ENCODE measurements around the gene CAPZB. TPM values are rescaled to one million over a fixed set of nuclear protein-coding genes. Genes with fewer than 3 reads are reported as not detected.

CAPZB gene
- total and polyA plus RNA-seq, 2 donors (not counting 3 experiments of a cell fraction or from before 2014, with no cell fraction given) = 196 to 347 TPM

DNA sequence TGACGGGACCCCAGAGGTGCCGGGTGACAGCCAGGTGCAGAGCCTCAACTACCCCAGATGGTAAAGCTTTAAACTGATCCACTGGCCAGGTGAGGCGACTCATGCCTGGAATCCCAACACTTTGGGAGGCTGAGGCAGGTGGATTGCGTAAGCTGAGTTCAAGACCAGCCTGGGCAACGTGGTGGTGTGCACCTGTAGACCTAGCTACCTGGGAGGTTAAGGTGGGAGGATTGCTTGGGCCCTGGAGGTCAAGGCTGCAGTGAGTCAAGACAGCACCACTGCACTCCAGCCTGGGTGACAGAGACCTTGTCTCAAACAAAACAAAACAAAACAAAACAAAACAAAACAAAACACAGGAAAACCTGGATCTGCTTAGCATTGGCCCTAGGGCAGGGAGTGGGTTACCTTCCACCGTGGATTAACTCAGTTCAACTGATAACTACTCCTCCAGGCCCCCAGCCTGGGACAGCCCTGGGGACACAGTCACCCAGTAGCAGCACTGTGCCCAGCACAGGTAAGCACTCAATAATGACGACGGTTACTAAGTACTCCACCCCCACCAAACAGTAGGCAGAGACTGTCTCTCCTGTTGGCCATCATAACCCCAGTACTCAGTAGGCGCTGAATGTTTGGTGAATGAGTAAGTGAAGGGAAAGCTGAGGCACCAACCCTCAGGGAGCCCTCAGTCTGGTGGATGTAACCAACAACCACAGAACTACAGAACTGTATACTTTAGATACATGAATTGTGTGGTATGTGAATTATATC, 151.6 kb downstream of the CAPZB start:
- dilution Hi-C loops (cut with MboI; ENCODE audit: extremely low pct_ligation_motif_present, low sequenced_read_pairs) = no loop called here
- Histone ChIP-seq H3K27ac (ENCODE audit: insufficient read depth, low read depth, low read length) (no peak overlapping the region), H4K20me1 (replicated peaks; ENCODE audit: control insufficient read depth, extremely low read depth, insufficient read depth, low read length) (no peaks in the 10 kb centered on the region), H3K9me1 (replicated peaks; ENCODE audit: control insufficient read depth, extremely low read depth, insufficient read depth, low read length) (no peaks in the 10 kb centered on the region), H3K4me3 (replicated peaks in 1 of 3; ENCODE audit: insufficient read depth in 1 of 3, low read depth in 1 of 3, low read length in 3 of 3) (no peak overlapping the region), H3K4me1 (ENCODE audit: control insufficient read depth, extremely low read depth, insufficient read depth, low read length) (peaks cover 4% of the 10 kb centered on the region), H3K36me3 (ENCODE audit: control insufficient read depth in 2 of 2, extremely low read depth in 1 of 2, insufficient read depth in 2 of 2, low read length in 2 of 2) (peaks cover 0 to 3% of the 10 kb centered on the region in 2 experiments), H3K9me3 (replicated peaks; ENCODE audit: control insufficient read depth, insufficient read depth, low read length) (no peaks in the 10 kb centered on the region), H3K27me3 (ENCODE audit: control insufficient read depth in 2 of 2, insufficient read depth in 2 of 2, low read length in 2 of 2) (no peaks in the 10 kb centered on the region), H2AFZ (ENCODE audit: low read depth, low read length) (no peak overlapping the region), H3K9ac (replicated peaks; ENCODE audit: extremely low read depth, insufficient read depth, low read length) (no peak overlapping the region), H3K4me2 (ENCODE audit: insufficient read depth, low read length) (no peak overlapping the region), H3K79me2 (ENCODE audit: control insufficient read depth, insufficient read depth, low read length) (no peaks in the 10 kb centered on the region)
- intact Hi-C loops (cut with micrococcal nuclease) = no loop called here
- FAIRE-seq (no peak), DNase-seq (ENCODE audit: low read depth, low spot score) (no peak)
- no peak for TF ChIP-seq MYC (IDR thresholded peaks at IDR 0.05; ENCODE audit: low read depth, low read length)
- no peak for TF ChIP-seq FOS (IDR thresholded peaks at IDR 0.05; ENCODE audit: borderline replicate concordance, insufficient read depth, low read length)
- no peak for TF ChIP-seq POLR2AphosphoS5 (IDR thresholded peaks at IDR 0.05; ENCODE audit: insufficient read depth, low read depth, low read length)
- no TSS peak for BruUV-seq (replicated peaks)
- ChIA-PET POLR2A (no interaction called here), CTCF (interaction anchor here (1.2 to 1.3 kb wide), 2 partner anchors 318 to 320 kb away, joined by 5 read pairs; no protein-coding TSS in a partner anchor)

DNA sequence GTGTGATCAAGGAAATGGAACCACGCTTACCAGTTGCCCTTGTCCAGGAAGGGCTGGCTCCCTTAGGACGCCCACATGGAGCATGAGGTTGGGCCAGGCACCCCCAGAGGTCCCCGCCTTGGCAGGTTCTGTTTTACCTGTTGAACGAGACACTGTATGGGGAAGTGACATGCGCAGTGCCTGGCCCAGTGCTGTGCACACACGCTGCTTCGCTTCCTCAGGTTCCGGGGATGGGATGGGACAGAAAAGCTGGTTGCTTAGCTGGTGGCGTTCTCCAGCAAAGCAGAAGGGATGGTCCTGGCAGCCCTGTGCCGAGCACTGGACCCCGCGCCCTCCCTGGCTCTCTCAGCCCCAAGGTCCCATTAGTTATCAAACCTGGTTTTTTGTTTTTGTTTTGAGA, 152.5 kb downstream of the CAPZB start:
- Histone ChIP-seq H3K9me3 (replicated peaks; ENCODE audit: control insufficient read depth, insufficient read depth, low read length) (no peaks in the 10 kb centered on the region), H2AFZ (ENCODE audit: low read depth, low read length) (no peak overlapping the region), H3K4me2 (ENCODE audit: insufficient read depth, low read length) (no peak overlapping the region), H3K27me3 (ENCODE audit: control insufficient read depth in 2 of 2, insufficient read depth in 2 of 2, low read length in 2 of 2) (no peaks in the 10 kb centered on the region), H3K36me3 (ENCODE audit: control insufficient read depth in 2 of 2, extremely low read depth in 1 of 2, insufficient read depth in 2 of 2, low read length in 2 of 2) (peaks cover 0 to 4% of the 10 kb centered on the region in 2 experiments), H4K20me1 (replicated peaks; ENCODE audit: control insufficient read depth, extremely low read depth, insufficient read depth, low read length) (no peaks in the 10 kb centered on the region), H3K27ac (ENCODE audit: insufficient read depth, low read depth, low read length) (no peak overlapping the region), H3K79me2 (ENCODE audit: control insufficient read depth, insufficient read depth, low read length) (no peaks in the 10 kb centered on the region), H3K9ac (replicated peaks; ENCODE audit: extremely low read depth, insufficient read depth, low read length) (no peak overlapping the region), H3K4me3 (replicated peaks in 1 of 3; ENCODE audit: insufficient read depth in 1 of 3, low read depth in 1 of 3, low read length in 3 of 3) (no peak overlapping the region), H3K9me1 (replicated peaks; ENCODE audit: control insufficient read depth, extremely low read depth, insufficient read depth, low read length) (no peaks in the 10 kb centered on the region), H3K4me1 (ENCODE audit: control insufficient read depth, extremely low read depth, insufficient read depth, low read length) (peaks cover 4% of the 10 kb centered on the region)
- FAIRE-seq = no peak
- BruUV-seq (replicated peaks) = no TSS peak
- intact Hi-C loops (cut with micrococcal nuclease) (no loop called here), dilution Hi-C loops (cut with MboI; ENCODE audit: extremely low pct_ligation_motif_present, low sequenced_read_pairs) (no loop called here)
- TF ChIP-seq, protein P1, sequence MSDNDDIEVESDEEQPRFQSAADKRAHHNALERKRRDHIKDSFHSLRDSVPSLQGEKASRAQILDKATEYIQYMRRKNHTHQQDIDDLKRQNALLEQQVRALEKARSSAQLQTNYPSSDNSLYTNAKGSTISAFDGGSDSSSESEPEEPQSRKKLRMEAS (IDR thresholded peaks at IDR 0.05; ENCODE audit: insufficient read depth, insufficient read length) = no peak
- TF ChIP-seq EZH2 (IDR thresholded peaks at IDR 0.05; ENCODE audit: borderline replicate concordance, low read depth, low read length, severe bottlenecking) (no peak), FOS (IDR thresholded peaks at IDR 0.05; ENCODE audit: borderline replicate concordance, insufficient read depth, low read length) (no peak), JUN (IDR thresholded peaks at IDR 0.05; ENCODE audit: borderline replicate concordance, insufficient read depth, insufficient read length, low read depth) (no peak), POLR2AphosphoS5 (IDR thresholded peaks at IDR 0.05; ENCODE audit: insufficient read depth, low read depth, low read length) (no peak), POLR2A (IDR thresholded peaks at IDR 0.05; ENCODE audit: low read depth, low read length) (no peak), MYC (IDR thresholded peaks at IDR 0.05; ENCODE audit: low read depth, low read length) (no peak), GATA2 (IDR thresholded peaks at IDR 0.05; ENCODE audit: insufficient read depth, insufficient read length, low read depth, low read length) (no peak)
- TF ChIP-seq, protein P2, sequence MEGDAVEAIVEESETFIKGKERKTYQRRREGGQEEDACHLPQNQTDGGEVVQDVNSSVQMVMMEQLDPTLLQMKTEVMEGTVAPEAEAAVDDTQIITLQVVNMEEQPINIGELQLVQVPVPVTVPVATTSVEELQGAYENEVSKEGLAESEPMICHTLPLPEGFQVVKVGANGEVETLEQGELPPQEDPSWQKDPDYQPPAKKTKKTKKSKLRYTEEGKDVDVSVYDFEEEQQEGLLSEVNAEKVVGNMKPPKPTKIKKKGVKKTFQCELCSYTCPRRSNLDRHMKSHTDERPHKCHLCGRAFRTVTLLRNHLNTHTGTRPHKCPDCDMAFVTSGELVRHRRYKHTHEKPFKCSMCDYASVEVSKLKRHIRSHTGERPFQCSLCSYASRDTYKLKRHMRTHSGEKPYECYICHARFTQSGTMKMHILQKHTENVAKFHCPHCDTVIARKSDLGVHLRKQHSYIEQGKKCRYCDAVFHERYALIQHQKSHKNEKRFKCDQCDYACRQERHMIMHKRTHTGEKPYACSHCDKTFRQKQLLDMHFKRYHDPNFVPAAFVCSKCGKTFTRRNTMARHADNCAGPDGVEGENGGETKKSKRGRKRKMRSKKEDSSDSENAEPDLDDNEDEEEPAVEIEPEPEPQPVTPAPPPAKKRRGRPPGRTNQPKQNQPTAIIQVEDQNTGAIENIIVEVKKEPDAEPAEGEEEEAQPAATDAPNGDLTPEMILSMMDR (IDR thresholded peaks at IDR 0.05; ENCODE audit: extremely low read depth in 1 of 2, insufficient read depth in 1 of 2, low read depth in 1 of 2, low read length in 2 of 2) = no peak
- ChIA-PET CTCF (interaction anchor here (1.3 kb wide), 1 partner anchor 321 kb away, joined by 5 read pairs; no protein-coding TSS in a partner anchor), POLR2A (no interaction called here)
- no peak for DNase-seq (ENCODE audit: low read depth, low spot score)
